GM12864 (cell line): ENCODE measurements around the gene CMTM2.

ENCODE experiments used
- DNase-seq: peaks from one replicate; pipeline ENCODE4 v3.0.0-alpha.2; 2011; ENCODE audit warnings: low read depth
- H3K4me3 ChIP-seq: 2 replicates; pipeline ENCODE4 v1.5.1; 2011; ENCODE audit warnings: mild to moderate bottlenecking, low read depth, low read length, control low read depth
- TF ChIP-seq, protein P1 (sequence below): IDR thresholded peaks from 2 replicates; pipeline ENCODE4 v1.5.1; 2011; ENCODE audit warnings: low read depth, mild to moderate bottlenecking, moderate library complexity, low read length, control low read depth, inconsistent platforms; ENCODE audit errors: missing control alignments

Gene CMTM2

DNA sequence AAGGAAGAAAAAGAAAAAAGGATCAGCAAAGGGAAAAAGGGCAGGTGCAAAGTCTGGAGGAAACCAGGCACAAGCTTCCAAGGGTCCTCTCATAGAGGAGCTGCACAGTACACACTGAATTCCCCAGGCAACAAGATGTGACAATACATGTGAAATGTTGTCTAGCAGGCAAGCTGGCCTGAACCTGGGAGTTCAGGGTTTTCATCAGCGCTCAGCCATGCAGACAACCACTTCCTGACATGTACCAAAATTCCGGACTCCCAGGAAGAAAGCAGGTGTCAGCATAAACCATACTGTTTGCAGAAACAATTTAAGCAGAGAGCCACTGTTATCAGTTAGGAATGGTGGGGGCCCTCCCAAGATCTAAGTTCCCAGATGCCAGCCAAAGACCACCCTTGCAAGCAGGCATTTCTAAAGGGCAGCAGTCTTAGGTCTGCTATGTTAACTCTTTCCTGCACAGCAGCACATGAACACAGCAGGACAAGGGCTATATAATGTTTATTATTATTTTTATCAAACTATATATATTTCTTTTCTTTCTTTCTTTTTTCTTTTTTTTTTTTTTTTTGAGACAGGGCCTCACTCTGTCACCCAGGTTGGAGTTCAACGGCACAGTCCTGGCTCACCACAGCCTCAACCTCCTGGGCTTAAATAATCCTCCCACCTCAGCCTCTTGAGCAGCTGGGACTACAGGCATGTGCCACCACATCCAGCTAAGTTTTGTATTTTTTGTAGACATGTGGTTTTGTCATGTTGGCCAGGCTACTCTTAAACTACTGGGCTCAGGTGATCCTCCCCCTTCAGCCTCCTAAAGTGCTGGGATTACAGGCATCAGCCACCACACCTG, 39.4 kb upstream of the CMTM2 start:
- no peak for DNase-seq
- TF ChIP-seq, protein P1, sequence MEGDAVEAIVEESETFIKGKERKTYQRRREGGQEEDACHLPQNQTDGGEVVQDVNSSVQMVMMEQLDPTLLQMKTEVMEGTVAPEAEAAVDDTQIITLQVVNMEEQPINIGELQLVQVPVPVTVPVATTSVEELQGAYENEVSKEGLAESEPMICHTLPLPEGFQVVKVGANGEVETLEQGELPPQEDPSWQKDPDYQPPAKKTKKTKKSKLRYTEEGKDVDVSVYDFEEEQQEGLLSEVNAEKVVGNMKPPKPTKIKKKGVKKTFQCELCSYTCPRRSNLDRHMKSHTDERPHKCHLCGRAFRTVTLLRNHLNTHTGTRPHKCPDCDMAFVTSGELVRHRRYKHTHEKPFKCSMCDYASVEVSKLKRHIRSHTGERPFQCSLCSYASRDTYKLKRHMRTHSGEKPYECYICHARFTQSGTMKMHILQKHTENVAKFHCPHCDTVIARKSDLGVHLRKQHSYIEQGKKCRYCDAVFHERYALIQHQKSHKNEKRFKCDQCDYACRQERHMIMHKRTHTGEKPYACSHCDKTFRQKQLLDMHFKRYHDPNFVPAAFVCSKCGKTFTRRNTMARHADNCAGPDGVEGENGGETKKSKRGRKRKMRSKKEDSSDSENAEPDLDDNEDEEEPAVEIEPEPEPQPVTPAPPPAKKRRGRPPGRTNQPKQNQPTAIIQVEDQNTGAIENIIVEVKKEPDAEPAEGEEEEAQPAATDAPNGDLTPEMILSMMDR, result no peak
- no peak overlapping the region for H3K4me3 ChIP-seq

DNA sequence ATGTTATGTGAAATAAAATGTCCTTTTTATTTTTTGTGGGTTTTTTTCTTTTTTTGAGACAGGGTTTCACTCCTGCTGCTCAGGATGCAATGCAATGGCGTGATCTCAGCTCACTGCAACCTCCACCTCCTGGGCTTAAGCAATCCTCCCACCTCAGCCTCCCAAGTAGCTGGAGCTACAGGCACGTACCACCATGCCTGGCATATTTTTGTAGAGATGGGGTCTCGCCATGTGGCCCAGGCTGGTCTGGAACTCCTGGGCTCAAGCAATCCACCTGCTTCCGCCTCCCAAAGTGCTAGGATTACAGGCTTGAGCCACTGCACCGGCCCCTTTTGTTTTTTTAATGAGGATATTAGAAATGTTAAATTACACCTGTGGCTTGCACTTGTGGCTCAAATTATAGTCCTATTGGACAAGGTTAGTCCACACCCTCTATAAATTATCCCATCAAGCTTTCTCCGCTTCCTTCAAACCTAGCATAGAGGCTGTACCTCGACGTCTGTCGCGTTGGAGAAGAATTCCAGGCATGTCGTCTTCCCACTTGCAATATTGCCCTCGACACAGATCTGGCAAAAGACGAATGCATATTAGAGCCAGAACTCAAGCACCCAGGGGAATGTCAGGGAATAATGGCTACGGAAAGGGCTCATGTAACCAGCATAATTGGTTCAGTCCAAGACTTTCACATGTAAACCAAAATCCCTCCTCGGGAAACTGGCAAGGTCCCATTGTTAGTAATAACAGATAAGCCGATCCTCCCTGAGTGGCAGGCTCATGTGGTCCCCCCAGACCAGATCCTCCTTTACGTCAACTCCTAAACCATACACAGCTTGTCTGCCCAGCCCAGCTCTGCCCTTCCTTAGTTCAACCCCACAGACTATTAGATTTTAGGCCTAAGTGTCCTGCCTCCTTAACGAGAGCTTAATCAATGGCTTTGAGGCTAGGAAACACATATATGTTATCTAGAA, 37.6 kb upstream of the CMTM2 start:
- TF ChIP-seq, protein P1, result no peak
- no peak overlapping the region for H3K4me3 ChIP-seq
- no peak for DNase-seq

DNA sequence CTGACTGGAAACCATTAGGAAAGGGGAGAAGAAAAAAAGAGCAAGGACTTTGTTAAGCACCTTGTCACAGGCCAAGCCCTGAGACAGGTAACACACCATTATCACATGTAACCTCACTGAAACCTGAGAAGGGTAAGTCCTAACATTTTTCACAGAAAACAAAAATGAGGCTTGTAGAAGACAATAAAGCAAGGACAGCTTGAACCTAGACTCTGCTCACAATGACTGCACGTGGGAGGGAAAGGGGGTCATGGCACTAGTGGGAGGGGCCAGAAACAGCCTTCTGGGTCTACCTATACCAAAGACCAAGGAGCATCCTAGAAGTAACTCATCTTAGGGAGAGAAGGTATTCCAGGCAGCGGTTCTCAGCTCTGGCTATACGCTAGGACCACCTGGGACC, 36.9 kb upstream of the CMTM2 start:
- TF ChIP-seq, protein P1, result no peak
- no peak for DNase-seq
- no peak overlapping the region for H3K4me3 ChIP-seq

DNA sequence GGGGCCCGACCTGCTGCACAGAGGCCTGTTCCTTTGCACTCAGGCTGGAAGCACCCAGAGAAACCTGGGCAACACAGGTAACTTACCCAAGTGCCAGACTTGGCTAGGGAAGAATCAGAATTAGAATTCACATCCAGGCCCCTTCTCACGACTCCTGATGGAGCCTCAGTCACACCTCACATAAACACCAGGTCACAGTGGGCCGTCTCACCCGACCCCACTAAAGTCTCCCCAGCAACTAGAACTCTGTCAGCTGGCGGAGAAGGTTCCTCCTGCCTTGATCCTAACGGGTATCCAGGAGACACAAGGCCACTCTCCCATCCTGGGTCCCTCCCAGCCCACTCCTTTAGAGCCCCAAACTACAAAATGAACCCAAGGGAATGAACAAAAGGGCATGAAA, 35.7 kb upstream of the CMTM2 start:
- no peak for DNase-seq
- TF ChIP-seq, protein P1, result no peak
- H3K4me3 ChIP-seq, result no peak overlapping the region

DNA sequence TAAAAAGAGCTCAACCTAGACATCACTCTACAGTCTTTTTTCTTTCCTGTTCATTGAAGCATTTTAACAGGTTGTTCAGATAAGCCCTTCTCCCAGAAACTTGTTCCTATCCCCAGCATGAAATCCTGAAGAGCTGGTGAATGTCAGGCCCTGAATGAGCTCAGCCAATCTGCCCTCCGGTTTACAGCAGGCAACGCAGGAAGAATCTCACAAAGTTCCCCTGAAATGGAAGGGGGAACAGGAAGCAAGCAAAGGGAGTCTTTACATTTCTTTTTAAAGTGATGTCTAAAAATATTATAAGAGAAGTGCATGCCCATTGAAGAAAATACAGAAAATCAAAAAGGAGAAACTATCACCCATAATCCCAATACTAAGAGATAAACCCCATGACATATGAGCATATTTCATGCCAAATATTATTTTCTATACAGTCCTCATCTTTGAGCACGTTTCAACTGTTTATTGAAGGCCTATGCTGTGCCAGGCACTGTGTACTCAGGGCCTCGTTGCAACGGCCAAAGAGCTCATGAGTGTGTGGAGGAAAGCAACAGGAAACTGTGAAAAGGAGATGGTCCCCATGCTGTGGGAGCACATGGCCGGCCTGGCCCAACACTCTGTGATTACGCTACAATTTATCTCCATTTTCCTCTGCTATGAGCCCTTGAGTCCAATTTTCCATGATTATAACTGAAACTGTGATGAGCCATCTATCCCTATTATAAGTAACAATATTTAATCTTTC, 35.1 kb upstream of the CMTM2 start:
- TF ChIP-seq, protein P1, result no peak
- DNase-seq, result no peak
- no peak overlapping the region for H3K4me3 ChIP-seq

DNA sequence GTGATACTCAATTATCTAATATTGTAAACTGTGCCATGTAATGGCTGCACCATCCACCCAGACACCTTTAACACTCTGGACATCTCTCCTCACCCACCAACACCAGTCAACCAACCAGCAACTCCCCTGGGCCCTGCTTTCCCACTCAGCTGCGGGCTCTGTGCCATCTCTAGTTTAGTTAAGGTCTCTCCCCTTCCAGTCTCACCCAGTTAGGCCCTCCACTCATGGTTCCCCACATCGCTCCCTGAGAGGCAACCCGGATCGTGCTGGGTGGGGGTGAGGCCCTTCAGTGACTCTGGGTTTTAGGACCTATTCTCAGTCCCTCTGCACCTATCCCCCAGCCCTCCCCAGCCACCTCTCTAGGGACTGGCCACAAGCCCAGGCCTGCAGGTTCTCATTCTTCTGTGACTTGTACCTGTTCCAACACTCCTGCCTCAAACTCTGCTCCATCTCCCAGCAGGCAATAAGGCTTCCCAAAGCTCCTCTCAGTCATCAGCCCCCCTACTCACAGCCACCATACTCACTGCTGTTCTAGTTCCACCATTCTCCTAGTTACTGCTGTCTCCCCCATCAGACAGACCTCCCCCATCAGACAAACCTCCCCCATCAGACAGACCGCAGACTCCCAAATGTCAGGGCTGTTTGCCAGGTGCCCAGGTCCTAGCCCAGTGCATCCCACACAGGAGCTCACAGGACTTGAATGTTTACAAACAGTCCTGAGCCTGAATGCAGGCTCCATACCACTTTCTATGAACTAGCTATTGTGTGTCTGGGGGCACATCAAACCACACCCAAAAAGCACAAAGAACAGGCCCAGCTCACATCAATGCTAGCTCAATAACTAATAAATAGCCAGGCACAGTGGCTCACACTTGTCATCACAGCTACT, 31.9 kb upstream of the CMTM2 start:
- H3K4me3 ChIP-seq, result no peak overlapping the region
- TF ChIP-seq, protein P1, result no peak
- no peak for DNase-seq
